Ishikawa (cell line): ENCODE data around the gene DLL4.

Experiments used
- CEBPB ChIP-seq: IDR thresholded peaks from 2 replicates; pipeline ENCODE4 v1.6.1; 2012
- CREB1 ChIP-seq: IDR thresholded peaks from 2 replicates; pipeline ENCODE4 v1.6.1; 2012; ENCODE audit warnings: low read depth
- EGR1 ChIP-seq: IDR thresholded peaks from 2 replicates; pipeline ENCODE4 v1.6.1; 2012
- EP300 ChIP-seq: IDR thresholded peaks from 2 replicates; pipeline ENCODE4 v1.6.1; 2012; ENCODE audit warnings: borderline replicate concordance
- FOXM1 ChIP-seq: IDR thresholded peaks from 2 replicates; pipeline ENCODE4 v1.6.1; 2012; ENCODE audit warnings: low read depth, borderline replicate concordance
- NFIC ChIP-seq: IDR thresholded peaks from 2 replicates; pipeline ENCODE4 v1.6.1; 2012
- RAD21 ChIP-seq: IDR thresholded peaks from 2 replicates; pipeline ENCODE4 v1.6.1; 2012; ENCODE audit warnings: low read depth
- TAF1 ChIP-seq: IDR thresholded peaks from 2 replicates; pipeline ENCODE4 v1.6.1; 2012; ENCODE audit warnings: low read depth, mild to moderate bottlenecking
- TCF12 ChIP-seq: IDR thresholded peaks from 2 replicates; pipeline ENCODE4 v1.6.1; 2012; ENCODE audit warnings: low read depth
- TEAD4 ChIP-seq: IDR thresholded peaks from 2 replicates; pipeline ENCODE4 v1.6.1; 2012
- YY1 ChIP-seq: IDR thresholded peaks from 2 replicates; pipeline ENCODE4 v1.6.1; 2012; ENCODE audit warnings: low read depth
- ZBTB7A ChIP-seq: IDR thresholded peaks from 2 replicates; pipeline ENCODE4 v1.6.1; 2012; ENCODE audit warnings: low read depth
- TF ChIP-seq, protein P1 (sequence below): IDR thresholded peaks from 2 replicates; pipeline ENCODE4 v1.6.1; 2012; ENCODE audit warnings: low read depth, mild to moderate bottlenecking
- TF ChIP-seq, protein P2 (sequence below): IDR thresholded peaks from 2 replicates; pipeline ENCODE4 v1.6.1; 2012
- TF ChIP-seq, protein P3 (sequence below): IDR thresholded peaks from 2 replicates; pipeline ENCODE4 v1.6.1; 2012

DLL4 gene

DNA sequence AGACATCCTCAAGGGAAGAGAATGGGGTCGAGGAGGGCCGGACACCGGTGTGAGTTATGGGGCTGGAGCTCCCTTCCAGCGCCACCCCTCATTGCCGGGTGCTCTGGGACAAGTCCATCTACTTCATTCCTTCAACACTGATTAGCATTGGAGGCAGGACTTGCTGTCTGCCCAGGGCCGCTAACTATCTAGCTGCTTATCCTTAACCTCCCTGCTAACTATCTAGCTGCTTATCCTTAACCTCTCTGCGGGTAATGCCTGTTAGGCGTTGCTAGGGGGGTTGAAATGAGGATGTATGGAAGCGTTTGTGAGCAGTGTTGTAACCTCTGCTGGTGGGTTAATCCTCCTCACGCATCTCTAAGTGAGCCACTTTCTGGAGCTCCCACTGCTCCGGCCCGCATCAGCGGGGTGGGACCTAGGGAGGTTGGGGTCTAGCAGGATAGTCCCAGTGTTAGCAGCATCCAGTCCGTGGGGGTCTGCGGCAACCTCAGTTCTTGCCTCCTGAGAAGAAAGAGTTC is 13.3 kb downstream of the DLL4 start:
- TF ChIP-seq EP300 (no peak), CEBPB (no peak), YY1 (no peak), RAD21 (no peak), TAF1 (no peak), ZBTB7A (no peak), CREB1 (no peak), EGR1 (no peak), TEAD4 (no peak), NFIC (no peak)

DNA sequence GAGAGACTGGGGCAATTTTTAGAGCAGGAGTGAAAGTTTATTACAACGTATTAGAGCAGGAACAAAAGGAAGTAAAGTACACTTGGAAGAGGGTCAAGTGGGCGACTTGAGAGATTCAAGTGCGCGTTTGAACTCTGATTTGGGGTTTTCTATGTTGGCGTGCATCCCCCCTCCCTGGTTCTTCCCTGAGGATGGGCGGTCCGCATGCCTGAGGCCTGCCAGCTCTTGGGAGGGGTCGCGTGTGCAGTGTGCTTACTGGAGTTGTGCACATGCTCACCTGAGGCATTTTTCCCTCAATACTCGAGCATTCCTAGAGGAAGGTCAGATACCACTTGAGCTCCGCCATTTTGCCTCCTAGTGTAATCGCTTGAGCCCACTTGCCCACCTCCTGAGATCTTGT is 13.7 kb downstream of the DLL4 start:
- TF ChIP-seq RAD21 (no peak), ZBTB7A (no peak), CEBPB (no peak), EGR1 (no peak), EP300 (no peak), TEAD4 (no peak), YY1 (no peak), FOXM1 (no peak), TAF1 (no peak), NFIC (no peak), CREB1 (no peak)
- TF ChIP-seq, protein P1, sequence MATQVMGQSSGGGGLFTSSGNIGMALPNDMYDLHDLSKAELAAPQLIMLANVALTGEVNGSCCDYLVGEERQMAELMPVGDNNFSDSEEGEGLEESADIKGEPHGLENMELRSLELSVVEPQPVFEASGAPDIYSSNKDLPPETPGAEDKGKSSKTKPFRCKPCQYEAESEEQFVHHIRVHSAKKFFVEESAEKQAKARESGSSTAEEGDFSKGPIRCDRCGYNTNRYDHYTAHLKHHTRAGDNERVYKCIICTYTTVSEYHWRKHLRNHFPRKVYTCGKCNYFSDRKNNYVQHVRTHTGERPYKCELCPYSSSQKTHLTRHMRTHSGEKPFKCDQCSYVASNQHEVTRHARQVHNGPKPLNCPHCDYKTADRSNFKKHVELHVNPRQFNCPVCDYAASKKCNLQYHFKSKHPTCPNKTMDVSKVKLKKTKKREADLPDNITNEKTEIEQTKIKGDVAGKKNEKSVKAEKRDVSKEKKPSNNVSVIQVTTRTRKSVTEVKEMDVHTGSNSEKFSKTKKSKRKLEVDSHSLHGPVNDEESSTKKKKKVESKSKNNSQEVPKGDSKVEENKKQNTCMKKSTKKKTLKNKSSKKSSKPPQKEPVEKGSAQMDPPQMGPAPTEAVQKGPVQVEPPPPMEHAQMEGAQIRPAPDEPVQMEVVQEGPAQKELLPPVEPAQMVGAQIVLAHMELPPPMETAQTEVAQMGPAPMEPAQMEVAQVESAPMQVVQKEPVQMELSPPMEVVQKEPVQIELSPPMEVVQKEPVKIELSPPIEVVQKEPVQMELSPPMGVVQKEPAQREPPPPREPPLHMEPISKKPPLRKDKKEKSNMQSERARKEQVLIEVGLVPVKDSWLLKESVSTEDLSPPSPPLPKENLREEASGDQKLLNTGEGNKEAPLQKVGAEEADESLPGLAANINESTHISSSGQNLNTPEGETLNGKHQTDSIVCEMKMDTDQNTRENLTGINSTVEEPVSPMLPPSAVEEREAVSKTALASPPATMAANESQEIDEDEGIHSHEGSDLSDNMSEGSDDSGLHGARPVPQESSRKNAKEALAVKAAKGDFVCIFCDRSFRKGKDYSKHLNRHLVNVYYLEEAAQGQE = no peak
- TF ChIP-seq, protein P2, sequence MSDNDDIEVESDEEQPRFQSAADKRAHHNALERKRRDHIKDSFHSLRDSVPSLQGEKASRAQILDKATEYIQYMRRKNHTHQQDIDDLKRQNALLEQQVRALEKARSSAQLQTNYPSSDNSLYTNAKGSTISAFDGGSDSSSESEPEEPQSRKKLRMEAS = no peak

DNA sequence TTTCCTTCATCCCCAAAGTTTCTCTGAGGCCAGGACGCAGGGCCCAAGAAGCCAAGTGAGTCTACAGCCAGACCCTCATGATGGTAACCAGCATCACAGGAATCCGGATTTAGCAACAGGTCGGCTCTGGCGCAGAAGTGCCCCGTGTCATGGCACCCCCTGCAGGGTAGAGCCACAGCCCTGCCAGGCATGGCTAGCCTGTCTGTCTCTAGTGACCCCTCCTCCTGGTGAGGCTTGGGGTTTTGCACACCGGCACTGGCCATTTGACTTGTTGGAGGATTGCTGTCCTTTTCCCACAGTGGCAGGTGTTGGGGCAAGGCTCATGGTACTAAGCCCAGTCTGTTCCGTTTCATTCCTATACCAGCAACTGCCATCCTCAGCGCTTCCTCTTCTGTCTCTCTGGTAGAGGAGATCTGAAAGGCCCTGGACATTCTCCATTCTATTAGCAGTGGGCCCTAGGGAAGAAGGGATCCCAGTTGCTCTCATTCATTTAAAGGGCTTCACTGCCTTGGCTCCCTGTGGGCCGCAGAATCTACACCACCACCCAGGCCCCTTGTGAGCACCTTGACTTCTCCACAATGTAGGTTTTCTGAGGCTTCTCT is 14.7 kb downstream of the DLL4 start:
- TF ChIP-seq EGR1 = no peak
- TF ChIP-seq CREB1 = no peak
- no peak for TF ChIP-seq TAF1
- TF ChIP-seq TEAD4 = no peak

DNA sequence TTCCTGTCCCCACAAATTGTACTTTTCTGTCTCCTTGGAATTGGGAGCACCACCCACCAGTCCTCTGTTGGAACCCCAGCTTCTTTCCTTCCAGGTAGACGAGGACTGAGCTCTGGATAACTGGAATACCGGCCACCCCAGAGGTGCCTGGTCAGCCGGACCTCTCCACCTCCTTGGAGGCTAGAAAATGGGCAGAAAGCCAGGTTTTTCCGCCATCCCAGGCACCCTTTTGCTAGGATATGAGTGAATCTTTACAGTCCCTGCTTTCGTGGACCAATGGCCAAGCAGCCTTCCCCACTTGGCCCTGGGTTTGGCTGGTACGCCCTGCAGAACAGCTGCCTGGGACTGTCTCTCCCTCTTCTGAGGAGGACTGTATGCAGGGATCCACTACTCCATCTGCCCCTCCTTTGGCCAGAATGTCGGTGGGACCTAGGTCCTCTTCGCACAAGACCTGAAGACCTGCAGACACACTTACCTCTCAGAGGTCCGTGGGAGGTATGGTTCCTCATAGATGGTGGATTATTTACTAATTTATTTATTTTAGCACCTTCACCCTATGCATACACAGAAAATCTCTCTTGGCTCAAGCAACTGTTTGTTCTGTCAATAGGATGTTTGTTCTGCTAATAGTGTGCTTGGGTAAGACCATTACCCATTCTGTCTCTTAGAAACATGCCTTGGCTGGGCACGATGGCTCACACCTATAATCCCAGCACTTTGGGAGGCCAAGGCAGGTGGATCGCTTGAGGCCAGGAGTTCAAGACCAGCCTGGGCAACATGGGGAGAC is 15.6 kb downstream of the DLL4 start:
- no peak for TF ChIP-seq FOXM1
- no peak for TF ChIP-seq RAD21
- no peak for TF ChIP-seq ZBTB7A
- TF ChIP-seq, protein P2 = no peak
- TF ChIP-seq, protein P3, sequence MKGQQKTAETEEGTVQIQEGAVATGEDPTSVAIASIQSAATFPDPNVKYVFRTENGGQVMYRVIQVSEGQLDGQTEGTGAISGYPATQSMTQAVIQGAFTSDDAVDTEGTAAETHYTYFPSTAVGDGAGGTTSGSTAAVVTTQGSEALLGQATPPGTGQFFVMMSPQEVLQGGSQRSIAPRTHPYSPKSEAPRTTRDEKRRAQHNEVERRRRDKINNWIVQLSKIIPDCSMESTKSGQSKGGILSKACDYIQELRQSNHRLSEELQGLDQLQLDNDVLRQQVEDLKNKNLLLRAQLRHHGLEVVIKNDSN = no peak
- no peak for TF ChIP-seq TCF12
- TF ChIP-seq CEBPB = no peak
- no peak for TF ChIP-seq CREB1
- TF ChIP-seq TAF1 = no peak
- TF ChIP-seq TEAD4 = no peak
- TF ChIP-seq EGR1 = no peak
- no peak for TF ChIP-seq YY1
- TF ChIP-seq, protein P1 = no peak
- no peak for TF ChIP-seq NFIC
- no peak for TF ChIP-seq EP300

DNA sequence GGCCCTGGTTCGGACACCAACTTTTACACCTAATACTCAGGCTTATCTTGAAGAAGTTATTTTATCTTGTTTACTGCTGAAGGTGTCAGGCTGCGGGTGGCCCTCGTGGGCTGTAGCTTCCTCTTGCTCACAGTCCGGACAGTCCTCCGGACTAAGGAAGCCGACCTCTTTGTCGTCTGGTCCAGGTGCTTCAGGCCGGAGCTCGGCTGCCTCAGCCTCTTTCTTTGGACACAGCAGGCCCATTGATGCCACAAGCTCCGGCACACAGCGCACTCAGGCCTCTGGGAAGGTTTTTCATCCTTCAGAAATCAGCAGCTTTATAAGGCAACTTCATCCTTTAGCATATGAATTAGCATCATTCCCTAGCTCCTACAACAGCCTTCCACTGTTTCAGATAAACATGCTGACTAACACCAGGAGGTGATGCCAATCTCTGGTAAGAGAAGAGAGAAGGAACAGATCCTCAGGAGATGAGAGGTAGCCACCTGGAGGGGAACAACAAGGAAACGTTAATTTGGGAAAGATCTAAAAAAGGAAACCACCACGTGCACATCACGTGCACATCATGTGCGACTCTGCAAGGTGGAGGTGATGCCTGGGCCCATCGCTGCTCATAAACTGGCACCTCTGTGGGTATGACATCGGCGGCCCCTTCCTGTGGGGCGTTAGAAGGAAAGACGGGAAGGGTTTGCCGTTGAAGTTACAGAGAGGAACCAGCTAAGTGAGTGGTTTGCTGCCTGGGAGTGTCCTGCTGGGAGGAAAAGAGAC is 19.8 kb downstream of the DLL4 start:
- TF ChIP-seq NFIC (no peak), CEBPB (no peak), YY1 (no peak), ZBTB7A (no peak), TEAD4 (no peak), TAF1 (no peak), TCF12 (no peak)
- TF ChIP-seq, protein P3 = no peak
- TF ChIP-seq, protein P2 = no peak
